NCI-H226 (cell line): ENCODE measurements around the gene ITGA2.
"Not testable (repeated sequence)": the region's sequence is repeated elsewhere in the genome, so short reads cannot be mapped to it uniquely, and the experiment has no call there.

ENCODE experiments used
- DNase-seq: peaks from one replicate; pipeline ENCODE4 v3.0.0-alpha.2; 2015

Gene ITGA2

DNA sequence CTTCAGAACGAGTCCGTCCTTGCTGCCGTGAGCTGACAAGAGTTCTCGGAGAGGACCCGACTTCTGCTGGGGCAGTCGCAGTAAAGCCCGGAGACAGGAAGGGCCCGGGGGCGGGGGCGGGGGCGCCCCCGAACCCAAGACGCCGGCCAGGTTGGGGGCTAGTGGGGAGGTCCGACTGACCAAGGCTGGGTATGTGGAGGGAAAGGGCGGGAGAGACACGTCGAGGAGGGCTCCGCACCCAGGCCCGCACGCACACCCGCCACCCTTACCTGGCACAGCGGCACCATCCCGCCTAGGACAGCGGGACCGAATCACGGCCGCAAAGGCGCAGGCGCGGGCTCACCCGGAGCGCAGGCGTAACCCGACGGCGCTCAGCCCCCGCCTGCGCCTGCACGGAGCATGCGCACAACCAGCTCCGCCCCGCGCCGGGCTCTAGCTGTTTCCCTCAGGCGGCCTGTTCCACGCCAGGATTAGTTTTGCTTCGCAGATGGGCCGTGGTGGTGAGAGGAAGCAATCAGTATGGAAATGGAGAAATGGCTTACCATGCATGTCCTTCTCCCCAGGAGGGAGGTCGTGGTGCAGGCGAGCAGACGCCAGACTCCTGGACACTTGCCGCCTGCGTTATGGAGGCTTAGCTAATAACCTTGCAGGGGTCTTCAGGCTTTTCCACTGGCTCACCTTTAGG is 120.4 kb downstream of the ITGA2 start, which contains the start of gene MOCS2:
Gene MOCS2, minus strand, starts transcription at position 315 of the 685 bp plus-strand sequence. CDS start 2,583 bp downstream, outside the sequence.
- DNase-seq, result peak; percentile 82

DNA sequence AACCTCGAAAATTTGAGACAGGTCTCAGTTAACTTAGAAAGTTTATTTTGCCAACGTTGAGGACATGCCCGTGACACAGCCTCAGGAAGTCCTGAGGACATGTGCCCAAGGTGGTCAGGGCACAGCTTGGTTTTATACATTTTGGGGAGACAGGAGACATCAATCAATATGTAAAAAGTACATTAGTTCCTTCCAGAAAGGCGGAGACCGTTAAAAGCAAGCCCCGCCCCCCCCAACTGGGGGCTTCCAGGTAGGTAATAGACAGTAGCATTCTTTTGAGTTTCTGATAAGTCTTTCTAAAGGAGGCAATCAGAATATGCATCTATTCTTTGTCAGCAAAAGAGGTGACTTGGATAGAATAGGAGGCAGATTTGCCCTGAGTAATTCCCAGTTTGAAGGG is 121.0 kb downstream of the ITGA2 start:
- no peak for DNase-seq

DNA sequence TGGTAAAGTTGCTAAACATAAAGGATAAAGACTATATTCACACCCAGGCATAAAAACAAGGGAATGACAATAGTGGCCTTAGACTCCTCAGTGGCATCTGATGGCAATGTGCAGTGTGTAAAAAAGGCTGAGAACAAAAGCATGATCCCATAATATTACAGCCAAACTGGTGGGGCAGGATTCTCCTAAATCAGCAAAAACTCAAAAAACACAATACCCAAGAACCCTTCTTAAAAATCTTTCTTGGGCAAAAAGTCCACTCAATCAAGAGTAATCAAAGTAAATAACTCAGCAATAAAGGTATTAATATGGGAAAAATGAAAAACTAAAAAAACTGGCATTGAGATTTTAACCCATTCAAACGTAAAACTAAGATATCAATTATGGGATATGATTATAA is 122.0 kb downstream of the ITGA2 start:
- DNase-seq, result no peak

DNA sequence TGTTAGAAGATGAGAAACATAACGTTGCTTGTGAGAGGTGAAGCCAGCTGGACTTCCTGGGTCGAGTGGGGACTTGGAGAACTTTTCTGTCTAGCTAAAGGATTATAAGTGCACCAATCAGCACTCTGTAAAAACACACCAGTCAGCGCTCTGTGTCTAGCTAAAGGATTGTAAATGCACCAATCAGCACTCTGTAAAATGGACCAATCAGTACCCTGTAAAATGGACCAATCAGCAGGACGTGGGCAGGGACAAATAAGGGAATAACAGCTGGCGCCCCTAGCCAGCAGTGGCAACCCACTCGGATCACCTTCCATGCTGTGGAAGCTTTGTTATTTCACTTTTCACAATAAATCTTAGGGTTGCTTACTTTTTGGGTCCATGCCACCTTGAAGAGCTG is 123.2 kb downstream of the ITGA2 start:
- not testable (repeated sequence) for DNase-seq

DNA sequence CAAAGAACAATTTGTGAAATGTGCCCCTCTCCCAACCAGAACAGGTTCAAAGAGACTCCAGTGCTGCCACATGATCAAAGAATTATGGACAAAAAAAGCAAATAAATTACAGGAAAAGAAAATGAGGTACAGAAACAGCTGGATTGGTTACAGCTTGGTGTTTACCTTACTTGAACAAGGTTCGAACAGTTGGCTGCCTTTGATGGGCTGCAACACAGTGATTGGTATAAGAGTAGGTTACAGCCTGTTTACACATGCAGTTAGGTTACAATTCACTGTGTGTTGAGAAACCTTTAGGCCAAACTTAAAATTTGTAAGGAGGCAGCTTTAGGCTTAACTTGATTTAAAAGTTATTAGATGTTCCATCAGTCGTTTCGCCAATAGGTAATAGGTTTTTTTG is 123.8 kb downstream of the ITGA2 start:
- DNase-seq, result no peak

DNA sequence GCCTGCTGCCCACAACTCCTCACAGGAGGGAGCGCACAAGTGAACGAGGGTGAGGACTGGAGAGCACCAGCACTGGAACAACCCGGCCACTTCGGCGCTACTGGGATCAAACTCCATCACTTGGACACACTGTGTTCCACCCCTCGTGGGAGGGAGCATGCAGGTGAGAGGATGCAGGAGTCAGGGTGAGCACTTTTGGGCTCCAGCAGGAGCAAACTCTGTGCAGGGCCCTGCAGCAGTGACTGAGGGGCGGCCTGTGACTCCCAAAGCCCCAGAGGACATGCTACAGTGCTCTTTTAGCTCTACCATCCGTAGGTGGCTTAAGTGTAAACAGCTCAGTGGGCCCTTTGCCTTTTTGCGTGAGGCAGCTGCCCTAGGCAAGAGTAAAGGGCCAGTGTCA is 124.8 kb downstream of the ITGA2 start:
- DNase-seq, result no peak

DNA sequence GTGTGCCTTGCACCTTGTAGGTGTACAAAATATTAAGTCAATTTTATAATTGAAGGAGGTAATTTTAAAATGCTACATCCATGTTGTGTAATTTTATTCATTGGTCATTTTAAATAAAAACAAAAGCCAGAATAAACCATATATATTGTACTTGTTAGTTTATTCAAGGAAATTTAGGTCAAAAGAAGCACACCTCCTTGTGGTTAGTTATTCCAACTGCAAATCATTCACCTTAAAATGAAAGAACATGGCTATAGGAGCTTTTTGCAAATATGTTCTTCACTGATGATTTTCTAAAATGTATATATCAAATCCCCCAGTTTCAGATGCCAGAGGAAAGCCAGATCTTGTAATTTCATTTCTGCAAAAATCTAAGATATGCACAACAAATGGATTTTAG is 125.8 kb downstream of the ITGA2 start:
- DNase-seq, result no peak

DNA sequence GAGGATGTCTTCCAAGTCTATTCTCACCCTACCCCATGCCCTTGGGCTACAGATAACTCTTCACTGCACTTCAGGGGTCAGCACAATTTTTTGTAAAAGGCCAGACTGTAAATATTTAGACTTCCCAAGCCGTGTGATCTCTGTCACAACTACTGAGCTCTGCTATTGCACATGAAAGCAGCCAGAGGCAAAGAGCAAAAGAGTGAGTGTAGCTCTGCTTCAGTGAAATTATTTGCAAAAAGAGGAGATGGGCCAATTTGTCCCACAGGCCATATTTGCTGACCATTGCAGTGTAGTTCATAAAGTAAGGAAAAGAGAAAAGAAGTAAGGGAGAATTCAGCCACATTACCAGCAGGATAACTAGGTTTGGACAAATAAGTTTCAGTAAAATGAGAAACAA is 127.4 kb downstream of the ITGA2 start:
- no peak for DNase-seq

DNA sequence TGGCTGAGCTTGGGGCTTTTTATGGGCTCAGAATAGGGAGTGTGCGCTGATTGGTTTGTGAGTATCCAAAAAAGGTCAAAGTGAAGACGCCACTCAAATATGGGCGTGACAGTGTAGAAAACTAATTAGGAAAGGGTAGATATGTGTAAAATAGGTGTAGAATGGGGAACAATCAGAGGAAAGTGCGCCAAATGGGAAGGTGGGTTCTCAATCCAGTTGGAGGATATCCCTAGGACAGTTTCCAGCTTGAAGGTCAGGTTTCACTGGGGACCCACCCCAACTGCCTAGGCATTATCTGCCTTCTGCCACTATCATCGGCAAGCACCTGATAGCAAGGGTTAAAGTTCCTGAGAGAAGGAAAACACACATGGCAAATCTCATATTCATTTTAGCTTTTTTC is 129.7 kb downstream of the ITGA2 start:
- no peak for DNase-seq

DNA sequence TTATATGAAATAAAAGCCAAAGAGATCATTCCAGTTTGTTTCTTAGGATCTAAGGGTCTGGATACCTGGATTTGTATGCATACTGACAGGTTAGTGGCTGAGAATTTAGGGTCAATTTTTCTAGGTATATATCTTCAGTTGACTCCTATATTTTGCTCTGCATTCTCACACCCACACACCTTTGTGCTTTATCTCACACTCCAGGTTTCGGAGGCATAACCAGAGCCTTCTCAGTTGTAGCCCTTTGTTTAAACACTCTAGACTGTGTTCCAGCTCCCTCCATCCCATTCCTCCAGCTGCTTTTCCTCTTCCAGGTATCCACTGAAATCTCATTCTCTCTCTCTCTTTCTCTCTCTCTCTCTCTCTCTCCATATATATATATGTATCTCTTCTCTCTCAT is 131.0 kb downstream of the ITGA2 start:
- DNase-seq, result no peak

DNA sequence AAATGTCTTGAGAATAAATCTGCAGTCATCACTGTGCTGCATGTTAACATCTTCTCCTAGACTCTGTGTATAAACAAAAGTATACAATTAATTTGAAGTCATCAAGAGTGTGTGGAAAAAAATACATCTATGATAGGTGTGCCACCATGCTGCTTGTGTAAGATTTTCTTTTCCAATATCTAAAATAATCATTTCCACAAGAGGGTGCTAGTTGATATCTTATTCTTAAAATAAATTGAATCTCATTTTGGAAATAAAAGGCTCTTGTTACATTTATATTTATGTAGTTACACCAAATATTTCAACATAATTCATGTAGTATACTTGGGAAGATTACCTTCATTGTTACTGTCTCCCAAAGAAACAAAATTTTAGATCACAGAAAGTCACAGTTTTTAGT is 134.6 kb downstream of the ITGA2 start:
- no peak for DNase-seq

DNA sequence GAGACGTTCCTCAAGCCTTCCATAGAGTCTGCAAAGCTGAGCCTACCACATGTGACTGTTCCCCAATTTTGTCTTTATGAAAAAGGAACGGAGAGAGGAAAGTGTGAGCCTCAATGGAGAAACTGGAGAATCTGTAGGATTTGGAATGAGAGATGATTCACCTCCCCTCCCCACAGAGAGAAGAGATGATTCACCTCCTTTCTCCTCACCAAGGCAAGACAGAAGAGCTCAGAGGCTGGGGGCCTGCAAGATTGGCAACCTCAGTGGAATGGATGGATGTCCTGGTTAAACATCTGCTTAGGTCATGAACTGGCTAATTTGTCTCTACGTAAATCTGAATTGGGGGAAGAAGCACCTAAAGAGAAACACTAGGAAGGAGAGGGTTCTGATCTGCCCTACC is 137.4 kb downstream of the ITGA2 start:
- peak; percentile 34 for DNase-seq

DNA sequence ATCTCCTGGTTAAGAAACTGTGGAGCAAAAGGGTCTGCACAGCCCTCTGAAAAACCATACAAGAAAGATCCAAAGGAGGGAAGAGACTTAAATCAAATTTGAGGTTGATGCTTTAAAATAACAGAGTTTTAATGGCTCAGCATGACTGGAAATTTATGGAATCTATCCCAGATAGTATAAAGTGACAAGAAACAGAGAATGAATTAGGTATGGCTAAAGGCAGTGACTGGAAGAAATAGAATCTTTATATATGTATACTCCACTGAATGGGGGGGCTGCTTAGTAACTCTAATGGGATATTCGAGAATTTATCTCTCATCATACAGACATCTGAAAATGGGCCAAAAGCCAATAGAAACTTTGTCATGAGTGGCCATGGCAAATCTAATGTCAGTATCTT is 138.0 kb downstream of the ITGA2 start:
- DNase-seq, result no peak

DNA sequence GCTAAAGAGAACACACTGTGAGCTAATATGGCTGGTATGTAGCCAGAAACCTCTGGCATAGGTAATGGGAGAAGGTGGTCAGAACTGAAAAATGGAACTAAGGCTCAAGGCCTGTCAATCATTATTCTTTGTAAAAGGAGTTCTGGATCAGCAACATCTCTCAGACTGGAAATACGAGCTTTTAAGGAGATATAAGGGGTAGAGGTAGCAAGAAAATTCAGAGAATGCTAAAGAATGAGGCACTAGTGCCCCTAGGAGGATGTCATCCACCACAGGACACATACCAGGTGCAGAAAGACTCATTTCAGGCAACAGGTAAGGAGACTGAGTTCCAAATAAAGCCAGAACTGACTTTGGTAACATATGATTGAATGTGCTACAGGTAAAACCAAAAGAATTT is 139.3 kb downstream of the ITGA2 start:
- DNase-seq, result no peak

DNA sequence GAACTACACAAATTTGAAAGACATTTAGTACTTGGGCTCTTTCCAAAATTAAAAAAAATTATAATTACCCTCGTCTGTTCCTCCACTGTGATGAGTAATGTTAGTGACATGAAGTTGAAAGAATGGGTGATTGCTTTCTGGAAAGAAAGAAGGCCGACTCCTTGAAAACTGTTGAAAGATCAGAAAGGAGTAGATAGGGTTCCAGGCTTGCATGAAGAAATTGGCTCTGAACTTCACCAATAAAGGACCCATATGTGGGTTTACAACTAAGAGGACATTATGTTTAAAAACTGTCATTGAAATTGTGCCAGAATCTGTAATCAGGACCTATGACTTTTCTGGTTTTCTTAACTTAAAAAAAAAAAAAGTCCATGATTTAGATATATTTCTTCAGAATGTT is 141.1 kb downstream of the ITGA2 start:
- no peak for DNase-seq

DNA sequence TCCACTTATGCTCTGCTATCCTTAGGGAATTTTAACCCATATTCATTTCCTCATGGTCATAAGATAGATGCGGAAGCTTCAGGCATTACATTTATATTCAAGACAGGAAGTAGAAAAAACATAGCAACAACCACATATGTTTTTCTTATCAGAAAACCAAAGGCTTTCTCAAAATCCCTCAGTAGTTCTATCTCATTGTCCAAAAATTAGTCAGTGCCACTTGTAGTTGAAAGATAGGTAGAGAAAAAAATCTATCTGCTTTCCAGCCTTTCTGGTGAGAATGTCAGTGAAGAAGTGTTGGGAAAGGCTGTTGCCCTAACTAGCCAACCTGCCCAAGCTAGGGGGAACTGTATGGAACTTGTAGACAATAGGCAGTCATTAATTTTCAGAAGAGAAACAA is 143.9 kb downstream of the ITGA2 start:
- no peak for DNase-seq
